HL-60 (cell line): ENCODE data around the gene SGPP2.

Experiments used
- GABPA ChIP-seq: IDR thresholded peaks from 2 replicates; pipeline ENCODE4 v1.6.1; 2012; ENCODE audit warnings: low read depth
- POLR2AphosphoS5 ChIP-seq: IDR thresholded peaks from 2 replicates; pipeline ENCODE4 v1.6.1; 2012; ENCODE audit warnings: low read depth
- TF ChIP-seq, protein P1 (sequence below): IDR thresholded peaks from 2 replicates; pipeline ENCODE4 v1.6.1; 2012; ENCODE audit warnings: low read depth; ENCODE audit not compliant: insufficient replicate concordance
- TF ChIP-seq, protein P2 (sequence below): IDR thresholded peaks from one replicate; pipeline ENCODE4 v1.5.1; 2011; ENCODE audit warnings: low read length, control low read depth, inconsistent platforms; ENCODE audit not compliant: insufficient read depth

DNA sequence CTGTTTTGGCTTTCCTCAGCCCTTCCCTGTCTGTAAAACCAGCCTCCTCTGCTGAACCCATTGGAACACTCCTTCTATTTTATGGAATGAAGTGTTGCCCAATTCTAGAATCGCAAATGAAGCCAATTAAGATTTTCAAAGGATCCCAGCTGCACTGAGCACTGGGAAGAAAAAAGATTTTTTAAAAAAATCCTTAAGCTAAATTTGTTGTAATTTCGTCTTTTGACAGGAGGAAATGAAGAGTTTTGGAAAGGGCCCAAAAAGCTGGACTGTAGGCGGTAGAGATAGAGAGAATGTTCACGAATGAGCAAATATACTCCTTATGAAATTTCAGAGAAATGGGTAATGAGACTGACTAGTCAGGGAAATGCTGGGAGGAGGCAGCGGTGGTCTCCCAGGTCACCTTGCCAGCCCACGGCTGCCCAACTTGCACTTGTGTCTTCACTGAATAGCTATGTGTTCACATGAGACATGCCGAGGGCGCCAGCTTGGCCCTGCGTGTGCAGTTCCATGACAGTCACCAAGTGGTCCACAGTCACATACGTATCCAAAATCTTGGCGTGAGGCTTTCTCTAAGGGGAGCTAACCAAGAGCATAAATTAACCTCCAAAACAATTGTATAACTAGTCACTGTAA lies 69.9 kb downstream of the SGPP2 start:
- no peak for TF ChIP-seq POLR2AphosphoS5
- TF ChIP-seq, protein P1, sequence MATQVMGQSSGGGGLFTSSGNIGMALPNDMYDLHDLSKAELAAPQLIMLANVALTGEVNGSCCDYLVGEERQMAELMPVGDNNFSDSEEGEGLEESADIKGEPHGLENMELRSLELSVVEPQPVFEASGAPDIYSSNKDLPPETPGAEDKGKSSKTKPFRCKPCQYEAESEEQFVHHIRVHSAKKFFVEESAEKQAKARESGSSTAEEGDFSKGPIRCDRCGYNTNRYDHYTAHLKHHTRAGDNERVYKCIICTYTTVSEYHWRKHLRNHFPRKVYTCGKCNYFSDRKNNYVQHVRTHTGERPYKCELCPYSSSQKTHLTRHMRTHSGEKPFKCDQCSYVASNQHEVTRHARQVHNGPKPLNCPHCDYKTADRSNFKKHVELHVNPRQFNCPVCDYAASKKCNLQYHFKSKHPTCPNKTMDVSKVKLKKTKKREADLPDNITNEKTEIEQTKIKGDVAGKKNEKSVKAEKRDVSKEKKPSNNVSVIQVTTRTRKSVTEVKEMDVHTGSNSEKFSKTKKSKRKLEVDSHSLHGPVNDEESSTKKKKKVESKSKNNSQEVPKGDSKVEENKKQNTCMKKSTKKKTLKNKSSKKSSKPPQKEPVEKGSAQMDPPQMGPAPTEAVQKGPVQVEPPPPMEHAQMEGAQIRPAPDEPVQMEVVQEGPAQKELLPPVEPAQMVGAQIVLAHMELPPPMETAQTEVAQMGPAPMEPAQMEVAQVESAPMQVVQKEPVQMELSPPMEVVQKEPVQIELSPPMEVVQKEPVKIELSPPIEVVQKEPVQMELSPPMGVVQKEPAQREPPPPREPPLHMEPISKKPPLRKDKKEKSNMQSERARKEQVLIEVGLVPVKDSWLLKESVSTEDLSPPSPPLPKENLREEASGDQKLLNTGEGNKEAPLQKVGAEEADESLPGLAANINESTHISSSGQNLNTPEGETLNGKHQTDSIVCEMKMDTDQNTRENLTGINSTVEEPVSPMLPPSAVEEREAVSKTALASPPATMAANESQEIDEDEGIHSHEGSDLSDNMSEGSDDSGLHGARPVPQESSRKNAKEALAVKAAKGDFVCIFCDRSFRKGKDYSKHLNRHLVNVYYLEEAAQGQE = no peak
- TF ChIP-seq, protein P2, sequence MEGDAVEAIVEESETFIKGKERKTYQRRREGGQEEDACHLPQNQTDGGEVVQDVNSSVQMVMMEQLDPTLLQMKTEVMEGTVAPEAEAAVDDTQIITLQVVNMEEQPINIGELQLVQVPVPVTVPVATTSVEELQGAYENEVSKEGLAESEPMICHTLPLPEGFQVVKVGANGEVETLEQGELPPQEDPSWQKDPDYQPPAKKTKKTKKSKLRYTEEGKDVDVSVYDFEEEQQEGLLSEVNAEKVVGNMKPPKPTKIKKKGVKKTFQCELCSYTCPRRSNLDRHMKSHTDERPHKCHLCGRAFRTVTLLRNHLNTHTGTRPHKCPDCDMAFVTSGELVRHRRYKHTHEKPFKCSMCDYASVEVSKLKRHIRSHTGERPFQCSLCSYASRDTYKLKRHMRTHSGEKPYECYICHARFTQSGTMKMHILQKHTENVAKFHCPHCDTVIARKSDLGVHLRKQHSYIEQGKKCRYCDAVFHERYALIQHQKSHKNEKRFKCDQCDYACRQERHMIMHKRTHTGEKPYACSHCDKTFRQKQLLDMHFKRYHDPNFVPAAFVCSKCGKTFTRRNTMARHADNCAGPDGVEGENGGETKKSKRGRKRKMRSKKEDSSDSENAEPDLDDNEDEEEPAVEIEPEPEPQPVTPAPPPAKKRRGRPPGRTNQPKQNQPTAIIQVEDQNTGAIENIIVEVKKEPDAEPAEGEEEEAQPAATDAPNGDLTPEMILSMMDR = no peak
- no peak for TF ChIP-seq GABPA
